NCI-H2171 (cell line): ENCODE data around the gene SAMSN1.

ENCODE experiments used
- DNase-seq: peaks from one replicate; lab custom pipeline; 2025; lab: John Stamatoyannopoulos, UW

SAMSN1 gene

DNA sequence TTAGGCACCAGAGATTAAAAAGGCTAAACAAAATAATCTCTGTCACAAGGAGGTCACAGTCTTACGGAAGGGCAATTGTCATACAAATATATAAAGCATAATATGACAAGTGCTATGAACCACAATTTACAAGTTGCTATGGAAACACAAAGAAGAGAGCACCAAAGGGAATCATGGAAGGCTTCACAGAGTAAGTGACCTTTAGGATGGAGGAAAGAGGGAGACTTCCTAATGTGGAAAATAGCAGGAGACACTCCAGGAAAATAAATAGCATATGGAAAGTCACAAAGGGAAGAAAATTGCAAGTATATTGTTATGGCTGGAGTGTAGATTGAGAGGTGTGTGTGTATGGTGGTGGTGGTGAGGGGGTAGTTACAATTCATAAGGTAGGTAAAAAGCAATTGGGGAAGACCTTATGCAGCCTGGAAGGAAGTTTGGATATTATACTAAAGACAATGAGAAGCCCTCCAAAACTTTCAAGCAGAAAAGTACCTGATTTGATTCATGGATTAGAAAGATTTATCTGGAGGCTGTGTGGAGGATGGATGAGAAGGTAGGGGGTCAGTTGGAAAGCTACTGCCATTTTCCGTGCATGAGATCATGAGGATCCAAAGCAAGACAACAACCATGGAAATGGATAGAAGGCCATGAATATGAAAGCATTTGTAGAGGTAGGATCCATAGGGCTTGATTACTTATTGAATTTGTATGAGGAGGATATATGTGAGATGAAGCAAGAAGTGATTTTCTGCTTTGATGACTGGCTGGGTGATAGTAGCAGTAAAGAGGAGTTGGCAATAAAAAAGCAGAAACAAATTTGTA, 61.7 kb downstream of the SAMSN1 start:
- no peak for DNase-seq

DNA sequence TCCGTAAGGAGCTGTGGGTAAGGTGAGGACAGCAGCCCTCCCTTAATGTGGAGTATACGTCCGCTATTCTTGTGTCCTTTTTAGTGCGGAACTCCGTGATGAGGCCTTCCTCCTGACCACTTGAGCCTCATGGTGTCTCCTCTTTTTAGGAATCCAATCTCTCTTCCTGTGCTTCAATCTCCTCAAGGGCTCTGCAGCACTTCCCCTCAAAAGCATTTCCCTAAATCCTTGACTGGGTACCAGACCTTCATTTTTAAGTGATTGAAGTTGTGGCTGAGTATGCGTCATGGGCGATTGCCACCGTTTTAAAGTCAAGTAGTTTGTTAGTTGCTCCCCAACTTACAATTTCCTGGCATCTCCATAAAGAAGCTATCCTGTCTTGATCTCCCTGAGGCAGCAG, 62.8 kb downstream of the SAMSN1 start:
- no peak for DNase-seq

DNA sequence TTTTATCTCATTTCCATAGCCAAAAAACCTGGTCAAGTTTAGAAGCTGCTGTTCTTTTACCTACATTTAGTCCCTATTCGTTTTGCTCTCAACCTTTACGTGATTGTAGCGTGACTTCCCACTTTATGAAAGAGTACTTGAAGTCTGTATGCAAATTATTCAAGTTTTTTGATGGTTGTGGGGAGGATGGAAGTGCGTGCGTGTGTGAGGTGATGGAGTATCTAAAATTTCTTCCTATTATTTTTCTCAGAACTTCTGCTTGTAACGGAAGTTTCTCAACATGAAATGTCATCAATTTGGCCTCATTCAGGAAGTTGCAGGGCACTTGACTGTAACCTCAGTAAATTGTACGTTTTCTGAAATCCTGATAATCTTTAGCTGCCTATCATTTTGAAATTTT, 64.0 kb downstream of the SAMSN1 start:
- DNase-seq = no peak

DNA sequence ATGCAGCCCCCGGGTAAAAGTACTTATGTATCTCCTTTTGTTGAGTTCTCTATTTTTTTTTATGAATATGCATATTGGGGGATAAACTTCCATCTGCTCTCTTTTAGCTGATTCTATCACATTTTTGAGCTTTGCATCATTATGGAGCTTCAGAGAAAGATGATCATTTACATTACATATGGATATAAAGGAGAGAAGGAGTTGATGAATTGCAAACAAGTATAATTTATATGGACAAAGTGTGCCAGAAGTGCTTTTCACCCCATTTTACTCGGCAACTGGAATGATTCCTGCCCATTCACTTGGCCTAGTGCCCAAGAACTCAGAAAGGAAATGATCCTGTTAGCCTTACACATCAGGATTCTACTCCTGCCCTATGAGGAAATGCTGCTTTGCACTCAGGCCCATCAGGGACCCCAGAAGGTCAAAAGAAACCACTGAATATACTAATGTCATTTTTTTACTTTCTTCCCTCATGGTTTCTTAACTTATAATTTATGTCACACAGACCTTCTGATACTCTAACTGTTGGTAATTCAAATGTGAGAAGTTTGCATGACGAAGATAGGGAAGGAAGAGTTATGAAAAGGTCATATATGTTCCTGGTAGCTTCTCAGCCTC, 65.6 kb downstream of the SAMSN1 start:
- DNase-seq = no peak

DNA sequence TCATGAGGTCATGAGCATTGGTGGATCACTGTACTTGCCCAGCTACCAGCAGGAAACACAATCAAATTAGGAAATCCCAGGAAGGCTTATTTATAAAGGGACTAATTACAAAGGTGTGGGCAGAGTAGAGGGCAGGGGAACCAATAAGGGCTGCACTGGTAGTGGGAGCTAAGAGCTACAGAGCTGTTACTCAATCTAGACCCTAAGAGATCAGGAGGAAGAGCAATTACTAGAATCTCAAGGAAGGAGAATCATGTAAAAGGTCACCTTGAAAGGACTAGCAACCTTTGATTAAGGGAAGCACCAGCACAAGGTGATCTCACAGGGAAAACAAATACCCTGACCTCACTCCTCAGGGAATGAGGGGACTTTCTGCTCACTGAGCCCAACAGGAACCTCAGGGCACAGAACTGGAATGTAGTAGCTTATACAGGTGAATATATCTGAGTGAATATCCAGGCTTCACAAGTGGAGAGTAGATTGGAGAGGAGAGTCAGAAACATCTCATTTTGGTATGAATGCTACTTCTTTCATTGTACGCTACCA, 66.8 kb downstream of the SAMSN1 start:
- DNase-seq = no peak

DNA sequence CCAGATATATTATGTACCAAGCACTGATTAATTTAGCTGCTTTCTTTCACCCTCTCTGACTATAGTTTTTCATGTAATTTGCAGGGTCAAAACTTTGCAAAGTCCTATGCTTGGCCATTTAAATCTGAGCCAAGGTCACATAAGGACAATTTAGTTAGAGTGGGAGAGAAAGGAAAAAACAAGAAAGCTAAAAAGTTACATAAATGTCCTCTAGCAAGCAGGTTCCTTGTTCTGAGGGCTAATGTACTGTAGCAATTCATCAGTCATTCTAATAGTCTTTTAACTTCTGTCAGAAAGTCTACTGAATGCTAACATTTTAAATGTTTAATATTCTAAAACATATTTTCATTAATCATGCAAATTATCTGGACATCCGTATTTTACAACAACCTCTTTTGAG, 68.3 kb downstream of the SAMSN1 start:
- DNase-seq = no peak

DNA sequence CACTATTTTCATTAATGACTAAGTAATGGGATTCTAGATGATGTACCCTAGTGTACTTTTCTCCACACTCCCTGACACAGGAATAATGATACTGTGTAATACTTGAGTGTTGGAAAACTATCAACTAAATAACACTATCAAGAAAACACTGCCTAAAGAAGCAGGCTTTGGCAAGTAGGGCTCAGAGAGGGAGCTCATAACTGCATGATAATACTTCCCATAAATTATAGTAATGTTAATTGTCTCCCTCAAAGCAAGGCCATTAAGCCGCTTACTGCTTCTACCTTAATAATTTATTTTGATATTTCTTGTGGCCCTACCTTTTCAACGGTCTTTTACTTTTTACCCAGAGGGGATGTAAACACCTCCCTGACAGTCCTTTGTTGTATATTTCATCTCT, 69.0 kb downstream of the SAMSN1 start:
- DNase-seq = no peak

DNA sequence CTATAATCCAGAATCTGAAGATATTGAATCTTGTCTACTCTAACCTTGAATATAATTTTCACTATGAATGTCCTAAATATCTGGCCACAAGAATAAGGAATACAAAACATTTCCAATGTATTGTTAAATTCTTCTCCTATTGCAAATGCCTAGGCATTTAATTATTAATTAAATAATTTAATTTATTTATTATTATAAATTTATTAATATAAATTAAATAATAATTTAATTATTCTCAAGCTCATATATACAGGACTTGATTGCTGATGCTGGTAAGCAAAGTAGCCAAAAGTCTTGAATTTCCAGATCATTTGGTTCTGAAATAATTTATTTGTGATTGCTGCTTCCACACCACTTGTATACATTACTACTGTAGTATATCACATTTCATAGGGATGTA, 71.1 kb downstream of the SAMSN1 start:
- DNase-seq = no peak

DNA sequence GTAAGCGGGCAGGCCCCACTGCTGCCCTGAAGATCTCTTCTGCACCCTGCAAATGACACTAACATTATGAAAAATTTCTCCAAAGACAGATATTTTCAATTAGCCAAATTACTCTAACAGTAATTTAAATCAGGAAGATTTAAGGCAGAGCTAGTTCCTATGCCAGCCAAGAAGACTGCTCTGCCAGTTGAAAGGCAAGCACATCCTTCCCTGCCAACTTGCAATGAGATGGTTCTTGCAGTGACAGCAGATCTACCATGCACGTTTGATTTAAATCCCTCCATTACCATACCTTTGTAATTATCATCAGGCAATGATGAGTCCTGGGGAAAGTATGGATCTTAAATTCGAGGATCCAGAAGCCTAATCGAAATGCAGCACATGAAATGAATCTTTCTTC, 76.5 kb downstream of the SAMSN1 start:
- no peak for DNase-seq

DNA sequence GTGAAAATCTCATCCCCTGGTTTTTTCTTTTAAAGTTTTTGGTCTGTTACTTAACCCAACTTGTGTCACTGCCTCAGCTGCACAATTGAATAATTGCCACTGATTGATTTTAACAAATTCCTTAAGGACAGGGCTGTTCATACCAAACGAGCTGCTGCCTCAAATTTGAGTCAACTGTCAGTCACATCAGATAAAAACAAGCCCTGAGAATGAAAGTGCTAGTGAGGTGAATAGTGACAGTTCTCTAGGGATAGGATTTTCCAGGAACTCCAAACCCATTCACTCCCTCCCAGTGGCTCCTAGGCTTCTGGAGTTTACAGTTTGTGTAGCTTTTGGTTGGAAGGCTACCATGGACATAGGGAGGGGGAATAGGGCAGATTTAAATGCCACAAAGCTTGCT, 79.4 kb downstream of the SAMSN1 start:
- no peak for DNase-seq

DNA sequence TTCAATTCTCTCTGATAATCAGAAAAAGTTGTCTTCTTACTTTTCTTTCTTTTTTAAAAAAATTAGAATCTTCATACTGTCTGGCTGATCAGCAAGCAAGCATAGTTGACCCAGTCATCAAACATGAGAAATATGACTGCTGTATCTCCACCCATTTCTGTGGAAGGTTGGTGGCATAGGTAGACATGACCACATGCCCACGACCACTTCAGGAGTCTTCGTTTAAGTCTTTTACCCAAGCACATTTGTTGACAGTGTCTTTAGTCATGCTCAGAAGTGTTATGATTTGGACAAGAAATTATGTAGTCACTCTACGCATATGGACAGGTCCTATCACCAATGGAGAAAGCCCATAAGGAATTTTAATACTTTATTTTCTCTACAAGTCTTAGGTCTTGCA, 88.4 kb downstream of the SAMSN1 start:
- DNase-seq = no peak

DNA sequence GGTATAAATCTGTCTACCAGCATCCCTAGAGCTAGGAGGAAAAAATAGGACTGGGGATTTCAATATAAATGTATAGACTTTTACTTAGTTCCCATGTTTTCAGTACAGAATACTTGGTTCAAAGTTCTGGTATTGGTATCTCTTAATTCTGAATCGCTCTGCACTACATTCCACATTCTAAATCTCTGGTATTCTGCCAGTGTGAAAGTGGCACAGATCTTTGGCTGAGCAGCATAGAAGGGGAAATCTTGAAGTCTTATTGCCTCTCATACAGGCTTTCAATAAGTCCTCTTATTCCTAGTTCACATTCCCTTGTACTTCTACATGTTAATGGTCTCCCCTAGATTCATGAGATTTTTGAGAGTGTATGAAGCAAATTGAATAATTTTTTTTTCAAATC, 89.2 kb downstream of the SAMSN1 start:
- DNase-seq = no peak

DNA sequence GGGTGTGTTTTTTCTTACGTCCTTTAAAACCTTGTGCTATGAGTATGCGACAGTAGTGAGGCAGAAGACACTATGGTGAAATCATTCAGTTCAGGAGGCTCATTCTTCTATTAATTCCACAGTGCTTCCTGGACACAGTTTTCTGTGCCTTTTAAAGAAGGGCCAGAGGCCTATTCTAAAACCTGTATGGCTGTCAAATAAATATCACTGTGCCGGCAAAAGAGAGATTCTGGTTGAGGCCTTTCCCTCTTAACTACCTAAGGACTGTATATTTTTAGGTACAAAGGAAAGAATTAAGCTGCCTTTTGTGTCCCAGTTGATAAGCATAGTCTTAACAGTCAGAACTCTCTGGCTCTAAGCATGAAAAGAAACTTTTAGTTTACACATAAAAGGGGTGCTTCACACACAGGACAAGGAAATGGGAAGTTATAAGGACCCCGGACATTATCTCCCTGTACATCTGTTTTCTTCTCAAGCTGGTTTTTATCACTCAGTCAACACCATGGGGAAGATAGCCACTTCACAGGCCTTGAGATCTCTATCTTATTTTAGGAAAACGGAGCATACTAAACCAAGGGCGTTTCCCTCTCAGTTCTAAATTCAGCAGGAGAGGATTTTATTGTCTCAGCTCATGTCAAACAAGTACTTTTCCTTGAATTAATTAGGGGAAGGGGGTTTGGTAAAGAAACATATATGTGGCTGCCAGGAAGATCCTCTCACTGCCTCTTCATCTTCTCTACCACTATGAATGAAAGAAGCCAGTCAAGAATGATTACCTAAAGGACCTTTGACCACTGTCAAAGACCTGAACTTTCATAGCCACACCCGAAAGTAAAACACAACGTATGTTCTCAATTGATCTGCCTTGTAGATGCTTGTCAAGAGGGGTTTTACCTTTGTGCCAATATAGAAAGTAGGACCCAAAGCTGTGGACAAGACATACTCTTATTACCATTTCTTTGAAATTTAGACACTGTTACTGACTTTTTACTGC, 91.8 kb downstream of the SAMSN1 start:
- no peak for DNase-seq

DNA sequence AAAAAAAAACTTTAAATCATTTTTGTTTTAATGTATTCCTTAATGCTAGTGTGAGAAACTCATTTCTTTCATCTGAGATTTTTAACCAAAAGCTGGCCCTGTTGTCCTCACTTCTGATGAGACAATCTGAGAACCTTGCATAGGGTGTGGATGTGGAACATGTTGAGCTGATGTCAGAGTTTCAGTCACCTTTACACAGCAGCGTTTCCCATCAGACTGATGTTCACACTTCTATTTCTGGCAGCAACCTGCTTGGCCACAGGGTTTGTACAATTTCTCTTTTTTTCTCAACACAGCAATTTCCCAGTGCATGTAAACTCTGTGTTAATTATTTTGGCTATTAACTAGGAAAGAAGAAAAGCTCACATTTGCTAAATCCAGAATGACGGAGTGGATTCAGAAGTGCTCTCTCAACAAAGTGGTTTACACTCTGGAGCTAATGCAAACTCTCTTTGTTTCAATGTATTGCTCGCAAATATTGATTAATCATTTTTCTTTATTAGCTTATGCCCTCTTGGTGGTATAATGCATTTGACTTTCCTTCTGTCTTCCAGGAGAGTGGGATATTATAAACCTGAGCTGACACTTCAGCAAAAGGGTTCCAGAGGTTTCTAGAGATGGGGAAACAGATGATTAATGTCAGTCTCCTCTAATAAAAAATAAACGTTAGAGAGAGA, 92.6 kb downstream of the SAMSN1 start:
- no peak for DNase-seq

DNA sequence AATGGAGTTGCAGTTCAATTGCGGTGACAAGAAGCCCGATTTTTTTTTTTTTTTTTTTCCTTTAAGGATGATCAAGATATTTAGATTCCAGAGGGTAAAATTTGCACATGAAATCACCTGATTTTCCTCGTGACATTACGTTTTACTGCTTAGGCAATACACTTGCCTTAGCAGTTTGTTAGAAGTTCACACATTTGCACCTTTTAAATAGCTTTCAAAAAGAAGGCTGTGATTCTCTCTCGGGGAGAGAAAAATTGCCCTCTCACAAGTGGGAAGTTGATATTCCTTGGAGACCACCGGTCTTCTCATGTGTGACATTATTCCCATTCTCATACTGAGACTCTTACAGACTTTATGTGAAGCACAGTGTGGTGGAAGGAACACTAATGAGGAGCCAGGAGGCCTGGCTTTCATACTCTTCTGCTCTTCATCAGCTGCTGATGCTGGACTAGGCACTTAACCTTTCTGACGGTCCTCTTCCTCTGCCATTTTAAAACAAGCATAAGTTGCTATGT, 93.3 kb downstream of the SAMSN1 start:
- no peak for DNase-seq

DNA sequence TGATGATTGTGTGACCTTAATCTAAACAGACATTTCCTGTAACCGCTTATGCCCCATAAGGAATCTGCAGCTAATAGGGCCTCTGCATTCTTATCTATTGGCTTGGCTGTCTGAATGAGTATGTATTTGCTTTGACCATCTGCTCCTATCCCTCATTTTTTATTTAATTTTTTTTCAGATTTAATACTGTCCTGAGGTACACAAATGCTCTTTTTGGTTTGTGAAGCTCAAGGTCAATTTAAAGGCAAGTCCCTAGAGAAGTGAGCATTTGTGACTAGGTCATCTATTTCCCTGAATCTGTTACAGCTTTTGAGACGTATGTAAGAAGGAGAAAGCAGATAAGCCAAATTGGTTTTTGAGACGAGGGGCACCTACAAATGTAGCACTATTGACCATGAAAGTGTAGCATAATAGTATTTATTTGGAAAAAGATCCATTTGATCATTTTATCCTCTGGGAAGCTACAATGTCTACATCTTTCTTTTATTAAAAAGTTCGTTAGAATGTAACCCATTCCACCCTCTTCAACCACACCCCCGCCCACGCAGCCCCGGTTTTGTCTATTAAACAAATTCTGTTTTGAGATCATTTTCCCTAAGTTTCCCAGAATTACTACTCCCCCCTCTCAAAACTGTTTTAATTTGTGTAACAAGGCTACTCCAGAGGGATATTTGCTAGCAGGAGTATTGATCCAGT, 93.9 kb downstream of the SAMSN1 start:
- no peak for DNase-seq

DNA sequence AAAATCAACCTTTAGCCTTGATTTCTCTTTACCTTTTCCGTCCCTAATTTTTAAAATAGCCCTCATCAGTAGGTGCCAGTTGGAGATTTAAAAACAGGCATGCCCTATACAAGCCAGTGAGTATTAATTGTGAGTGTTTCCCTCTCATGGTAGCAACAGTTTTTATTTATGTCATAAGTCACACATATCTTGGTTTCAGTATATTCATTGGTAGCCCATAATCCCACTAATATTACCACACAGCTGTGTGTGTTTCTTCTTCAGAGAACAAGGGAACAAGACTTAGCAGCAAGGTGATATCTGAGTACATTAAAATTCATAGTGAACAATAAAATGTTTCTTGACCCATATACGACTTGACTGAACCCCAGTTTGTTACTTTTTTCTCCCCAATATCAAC, 94.6 kb downstream of the SAMSN1 start:
- DNase-seq = no peak

DNA sequence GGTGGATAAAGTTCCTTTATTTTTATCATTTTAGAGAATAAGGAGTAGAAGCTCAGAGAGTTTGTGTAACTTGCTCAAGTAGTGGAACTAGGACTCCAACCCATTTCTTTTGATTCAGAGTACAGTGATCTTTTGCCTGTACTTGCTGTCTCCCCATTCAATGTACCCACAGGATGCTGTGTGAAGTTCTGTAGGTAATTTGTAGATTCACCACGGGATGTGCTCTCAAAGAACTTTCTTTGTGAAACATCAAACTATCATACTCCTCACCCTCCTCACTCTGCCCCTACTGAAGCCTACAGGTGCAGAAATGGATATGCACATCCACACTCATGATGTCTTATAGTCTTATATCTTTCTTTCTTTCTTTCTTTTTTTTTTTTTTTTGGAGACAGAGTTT, 97.3 kb downstream of the SAMSN1 start:
- DNase-seq = no peak

DNA sequence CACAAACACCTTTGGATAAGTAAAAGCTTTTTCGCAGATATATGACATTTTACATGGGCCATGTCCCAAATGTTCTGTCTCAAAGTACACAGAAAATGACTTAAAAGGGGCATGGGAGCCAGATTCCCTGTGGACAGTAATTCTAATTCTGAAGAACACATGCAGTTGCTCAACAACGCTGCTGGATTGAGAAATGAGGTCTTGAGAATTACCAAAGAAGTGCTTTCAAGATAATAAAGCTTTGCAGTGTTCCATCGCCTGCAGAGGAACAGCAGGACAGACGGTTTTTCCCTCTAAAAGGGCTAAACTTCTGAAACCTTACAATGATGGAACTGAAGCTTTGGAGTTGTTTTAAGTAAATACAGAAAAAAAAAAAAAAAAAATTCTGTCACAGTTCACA, 107.9 kb downstream of the SAMSN1 start:
- DNase-seq = no peak

DNA sequence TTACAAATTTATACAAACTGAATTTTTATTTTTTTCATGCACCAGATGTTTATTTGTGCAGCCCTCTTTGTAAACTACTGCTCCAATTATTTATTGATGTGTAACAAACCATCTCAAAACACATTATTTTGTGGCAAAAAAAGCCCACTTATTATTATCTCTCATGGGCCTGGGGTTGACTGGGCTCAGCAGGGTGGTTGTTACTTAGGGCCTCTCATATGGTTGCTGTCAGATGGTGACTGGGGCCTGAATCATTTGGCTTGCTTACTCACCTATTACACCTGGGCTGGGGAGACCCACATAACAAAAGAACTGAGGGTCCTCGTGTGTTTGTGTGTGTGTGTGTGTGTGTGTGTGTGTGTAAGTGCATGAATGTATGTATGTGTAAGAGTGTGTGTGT, 110.7 kb downstream of the SAMSN1 start:
- no peak for DNase-seq
